ENCODE measurements around the gene HSD17B12.

- TF ChIP-seq CTCF (IDR thresholded peaks at IDR 0.05) (no peak), POLR2A (IDR thresholded peaks at IDR 0.05; ENCODE audit: low read length) (no peak), PHF8 (IDR thresholded peaks at IDR 0.05; ENCODE audit: borderline replicate concordance, low read depth) (no peak), GATA3 (IDR thresholded peaks at IDR 0.05; ENCODE audit: borderline replicate concordance) (no peak), CEBPB (IDR thresholded peaks at IDR 0.05) (no peak), CBX2 (IDR thresholded peaks at IDR 0.05; ENCODE audit: borderline replicate concordance, low read depth) (no peak), POLR2AphosphoS2 (conservative IDR thresholded peaks at IDR 0.05; ENCODE audit: low read length) (no peak), USF2 (IDR thresholded peaks at IDR 0.05) (no peak), MAFK (IDR thresholded peaks at IDR 0.05; ENCODE audit: partially characterized antibody) (no peak), PBX3 (IDR thresholded peaks at IDR 0.05) (no peak)
Measured at GRCh38 chr11:43699870-43700269, 19.3 kb downstream of the HSD17B12 start.

Measured in A549 (cell line).